ENCODE results near the gene FBXL5. TPM values are rescaled to one million over a fixed set of nuclear protein-coding genes. Genes with fewer than 3 reads are reported as not detected.

The FBXL5 gene
- 10 to 100 TPM; 69.4 to 95.0 (median 80.3) TPM for total RNA-seq

- intact Hi-C loops (cut with DNase I; ENCODE audit: low total_unique reads): loop anchor here (10.0 kb wide), 1 partner anchor 651 kb away; the partner anchor contains the start of gene CPEB2
- WGBS, 2 donors: 6 to 7% methylated on average over 44 to 67 of the region's 85 CpGs
- TF ChIP-seq CTCF (IDR thresholded peaks at IDR 0.05) (no peak), POLR2A (IDR thresholded peaks at IDR 0.05) (peak in 1 of 2 donors; percentile 51)
- H3K4me3 ChIP-seq (ENCODE audit: low read depth, poor library complexity, severe bottlenecking): peak within 1 kb of the TSS; percentile 73
- peak; percentile 66 to 94 for DNase-seq (ENCODE audit: low spot score in 2 of 2)
Measured at GRCh38 chr4:15655223-15656037, at the start of gene FBXL5. FBXL5 (minus strand) TSS chr4:15655357; CDS start chr4:15655287, 70 bp downstream.

GRCh38 chr4:15704129-15704528 lies 49.0 kb upstream of the FBXL5 start:
- TF ChIP-seq POLR2A (IDR thresholded peaks at IDR 0.05) (no peak), CTCF (IDR thresholded peaks at IDR 0.05) (no peak)

GRCh38 chr4:15703439-15703838 lies 48.3 kb upstream of the FBXL5 start:
- TF ChIP-seq CTCF (IDR thresholded peaks at IDR 0.05) (no peak), POLR2A (IDR thresholded peaks at IDR 0.05) (no peak)
- intact Hi-C loops (cut with DNase I; ENCODE audit: low total_unique reads): no loop called here
- no peak overlapping the region for H3K4me3 ChIP-seq (ENCODE audit: low read depth, poor library complexity, severe bottlenecking)
- 88% methylated on average over 11 of the region's 11 CpGs for WGBS, 2 donors
- no peak for DNase-seq (ENCODE audit: low spot score in 2 of 2)

More at GRCh38 chr4:15704129-15704528, 49.0 kb upstream of the FBXL5 start:
- no peak for DNase-seq (ENCODE audit: low spot score in 2 of 2)
- no peak overlapping the region for H3K4me3 ChIP-seq (ENCODE audit: low read depth, poor library complexity, severe bottlenecking)
- intact Hi-C loops (cut with DNase I; ENCODE audit: low total_unique reads): no loop called here

GRCh38 chr4:15702941-15703403 lies 47.8 kb upstream of the FBXL5 start, which contains the start of gene BST1:
BST1 (plus strand) TSS chr4:15703065; CDS start chr4:15703145, 80 bp downstream.
- intact Hi-C loops (cut with DNase I; ENCODE audit: low total_unique reads): no loop called here
- peak within 1 kb of the TSS; percentile 14 for H3K4me3 ChIP-seq (ENCODE audit: low read depth, poor library complexity, severe bottlenecking)
- TF ChIP-seq CTCF (IDR thresholded peaks at IDR 0.05): no peak
- 0% methylated on average over 29 to 43 of the region's 43 CpGs for WGBS, 2 donors
- DNase-seq (ENCODE audit: low spot score in 2 of 2): peak; percentile 74 to 93

GRCh38 chr4:15696866-15697265 lies 41.7 kb upstream of the FBXL5 start:
- intact Hi-C loops (cut with DNase I; ENCODE audit: low total_unique reads): no loop called here
- 100% methylated on average over 1 of the region's 1 CpG for WGBS, 2 donors
- H3K4me3 ChIP-seq (ENCODE audit: low read depth, poor library complexity, severe bottlenecking): no peak overlapping the region
- TF ChIP-seq CTCF (IDR thresholded peaks at IDR 0.05) (no peak), POLR2A (IDR thresholded peaks at IDR 0.05) (no peak)
- no peak for DNase-seq (ENCODE audit: low spot score in 2 of 2)
